SH-SY5Y (cell line): ENCODE measurements around the gene LAIR2.

Source experiments
- GATA2 ChIP-seq: IDR thresholded peaks from 2 replicates; pipeline ENCODE4 v1.6.1; 2011; ENCODE audit warnings: mild to moderate bottlenecking, low read depth, low read length
- GATA3 ChIP-seq: IDR thresholded peaks from 2 replicates; pipeline ENCODE4 v1.6.1; 2011; ENCODE audit warnings: low read depth, mild to moderate bottlenecking, low read length, moderate library complexity

Gene LAIR2

GRCh38 chr19:54551950-54552912 is 49.6 kb downstream of the LAIR2 start:
- TF ChIP-seq GATA3: no peak
- TF ChIP-seq GATA2: no peak

- TF ChIP-seq GATA3 (no peak), GATA2 (no peak)
Observed at GRCh38 chr19:54552913-54553310, 50.3 kb downstream of the LAIR2 start.

DNA sequence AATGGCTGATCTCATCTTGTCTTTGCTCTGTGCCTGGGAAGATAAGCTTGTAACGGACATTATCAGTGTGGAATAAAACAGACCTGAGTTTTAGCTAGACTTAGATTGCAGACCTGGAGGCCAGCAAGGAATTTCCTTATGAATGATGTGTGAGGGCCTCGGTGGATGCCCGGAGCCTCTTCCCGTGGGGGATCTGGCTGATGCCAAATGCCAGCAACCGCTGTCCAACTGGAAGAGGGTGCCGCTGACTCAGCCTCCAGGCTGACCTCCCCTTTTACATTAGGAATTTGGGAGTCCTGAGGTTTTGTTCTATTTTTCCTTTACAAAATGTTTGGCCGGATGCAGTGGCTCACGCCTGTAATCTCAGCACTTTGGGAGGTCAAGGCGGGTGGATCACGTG is 51.4 kb downstream of the LAIR2 start:
- TF ChIP-seq GATA3: no peak
- TF ChIP-seq GATA2: no peak

DNA sequence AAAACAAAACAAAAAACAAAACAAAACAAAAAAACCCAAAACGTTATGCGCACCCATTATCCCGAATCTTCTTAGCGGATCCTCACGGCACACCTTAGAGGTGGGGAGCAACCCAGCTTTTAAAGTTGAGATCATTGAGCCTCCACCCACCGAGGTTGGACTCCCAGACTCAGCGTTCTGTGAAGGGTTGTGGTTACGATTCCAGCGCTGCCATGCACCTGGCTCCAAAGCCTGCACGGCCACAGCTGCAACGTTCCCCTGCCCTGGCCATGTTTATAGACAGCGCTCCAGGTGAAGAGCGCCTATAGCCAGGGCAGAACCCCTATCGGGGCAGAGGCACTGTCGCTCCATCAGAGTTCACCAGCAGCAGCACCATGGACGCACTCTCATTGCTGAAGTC is 52.3 kb downstream of the LAIR2 start:
- TF ChIP-seq GATA3 (no peak), GATA2 (no peak)

GRCh38 chr19:54556194-54556593 is 53.6 kb downstream of the LAIR2 start:
- TF ChIP-seq GATA2 (no peak), GATA3 (no peak)

DNA sequence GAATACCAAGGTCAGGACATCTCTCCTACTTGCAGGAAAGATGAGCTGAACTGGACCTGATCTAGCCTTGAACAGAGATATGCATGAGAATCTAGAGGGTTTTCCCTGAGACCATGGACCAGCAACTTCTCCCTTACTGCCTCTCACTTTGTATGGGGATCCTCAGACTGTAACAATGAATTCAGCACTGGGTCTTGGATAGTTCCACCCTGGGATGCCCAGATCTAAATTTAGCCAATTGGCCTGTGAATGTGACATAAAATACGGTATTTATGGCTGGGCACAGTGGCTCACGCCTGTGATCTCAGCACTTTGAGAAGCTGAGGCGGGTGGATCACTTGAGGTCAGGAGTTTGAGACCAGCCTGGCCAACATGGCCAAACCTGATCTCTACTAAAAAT is 55.7 kb downstream of the LAIR2 start:
- TF ChIP-seq GATA3 (no peak), GATA2 (no peak)
